H1 (cell line): ENCODE measurements around the gene TBC1D2. TPM values are rescaled to one million over a fixed set of nuclear protein-coding genes. Genes with fewer than 3 reads are reported as not detected.
A peak's percentile ranks its signal among the peaks of the same experiment; 100 is the strongest.

ENCODE experiments used
- CTCF ChIA-PET: fragments of 300-600 bp; sonication (Branson Sonifier 250); formaldehyde crosslinking; loops from one replicate; lab custom pipeline; 2021; ENCODE audit not compliant: partially characterized antibody; lab: Charles Lee
- POLR2A ChIA-PET: fragments of 300-600 bp; sonication (Branson Sonifier 250); formaldehyde crosslinking; loops from one replicate; lab custom pipeline; 2021; ENCODE audit warnings: inconsistent platforms; ENCODE audit not compliant: partially characterized antibody; lab: Charles Lee
- DNase-seq, 2 experiments: peaks; one replicate each; pipeline versions ENCODE4 v3.0.0 to v3.0.0-alpha.2; 2010 to 2022; ENCODE audit warnings: low spot score in 2 of 2, low read depth in 1 of 2, mixed read lengths in 1 of 2
- FAIRE-seq: peaks from 2 replicates; lab custom pipeline; 2011; peaks lifted over from hg19 to GRCh38; lab: Jason Lieb, UNC
- H2AFZ ChIP-seq: 2 replicates; pipeline ENCODE4 v1.8.1; 2012; ENCODE audit warnings: low read length, inconsistent platforms
- H2AK5ac ChIP-seq: 2 replicates; pipeline ENCODE4 v1.6.1; 2013; ENCODE audit warnings: low read depth, low read length
- H2BK120ac ChIP-seq: replicated peaks from 2 replicates; pipeline ENCODE3; 2013; ENCODE audit warnings: low read depth, low read length, inconsistent platforms
- H2BK12ac ChIP-seq: 2 replicates; pipeline ENCODE4 v1.6.1; 2013; ENCODE audit warnings: low read depth, low read length
- H2BK15ac ChIP-seq: 2 replicates; pipeline ENCODE4 v1.6.1; 2013; ENCODE audit warnings: low read length
- H2BK20ac ChIP-seq: 2 replicates; pipeline ENCODE4 v1.6.1; 2013; ENCODE audit warnings: low read length
- H2BK5ac ChIP-seq: 2 replicates; pipeline ENCODE4 v1.6.1; 2013; ENCODE audit warnings: low read depth, low read length
- H3K14ac ChIP-seq: 2 replicates; pipeline ENCODE4 v1.6.1; 2013; ENCODE audit warnings: inconsistent platforms; ENCODE audit not compliant: insufficient read length
- H3K18ac ChIP-seq: 2 replicates; pipeline ENCODE4 v1.6.1; 2013; ENCODE audit warnings: low read length; ENCODE audit errors: extremely low read depth
- H3K23ac ChIP-seq: 2 replicates; pipeline ENCODE4 v1.6.1; 2013; ENCODE audit warnings: inconsistent platforms; ENCODE audit not compliant: insufficient read length
- H3K23me2 ChIP-seq: 2 replicates; pipeline ENCODE4 v1.6.1; 2013; ENCODE audit warnings: low read depth, low read length
- H3K27ac ChIP-seq: 2 replicates; pipeline ENCODE4 v1.6.1; 2011; ENCODE audit warnings: low read depth, low read length, inconsistent platforms
- H3K27me3 ChIP-seq, 4 experiments: replicated peaks in 1 of 4; 1 replicate in 1 of 4; 2 replicates in 3 of 4; pipeline versions ENCODE4 v1.6.1 to v1.8.1; 2011 to 2013; ENCODE audit warnings: low read length in 3 of 4, mild to moderate bottlenecking in 3 of 4, inconsistent platforms in 2 of 4, mixed read lengths in 2 of 4, moderate library complexity in 1 of 4; ENCODE audit not compliant: control insufficient read depth in 3 of 4, insufficient read depth in 3 of 4; ENCODE audit errors: extremely low read depth in 1 of 4
- H3K36me3 ChIP-seq, 4 experiments: 2 replicates each; pipeline versions ENCODE4 v1.6.1 to v1.8.1; 2011 to 2013; ENCODE audit warnings: mild to moderate bottlenecking in 4 of 4, low read length in 3 of 4, moderate library complexity in 2 of 4, control low read depth in 1 of 4, inconsistent platforms in 1 of 4; ENCODE audit not compliant: insufficient read depth in 4 of 4, control insufficient read depth in 2 of 4
- H3K4ac ChIP-seq: replicated peaks from 2 replicates; pipeline ENCODE3; 2013; ENCODE audit warnings: low read length, low read depth, mixed read lengths, inconsistent platforms; ENCODE audit not compliant: insufficient read length
- H3K4me1 ChIP-seq, 4 experiments: replicated peaks in 1 of 4; 1 replicate in 1 of 4; 2 replicates in 3 of 4; pipeline versions ENCODE4 v1.6.1 to v1.8.1; 2011 to 2013; ENCODE audit warnings: low read length in 3 of 4, inconsistent platforms in 2 of 4, mixed read lengths in 1 of 4; ENCODE audit not compliant: insufficient read depth in 4 of 4, control insufficient read depth in 3 of 4
- H3K4me2 ChIP-seq, 2 experiments: 2 replicates each; pipeline versions ENCODE4 v1.6.1 to v1.8.1; 2011 to 2013; ENCODE audit warnings: low read depth in 2 of 2, low read length in 2 of 2, control low read depth in 1 of 2, inconsistent platforms in 1 of 2, mild to moderate bottlenecking in 1 of 2; ENCODE audit not compliant: insufficient read depth in 1 of 2
- H3K4me3 ChIP-seq, 4 experiments: fragments of 200-600, 300-600 bp in 1 of 4; sonication (generic), shearing (Covaris generic), sonication (Bioruptor Twin) in 1 of 4; 2 replicates each; pipeline versions ENCODE4 v1.5.1 to v1.8.1; 2011 to 2016; ENCODE audit warnings: low read length in 4 of 4, low read depth in 3 of 4, control low read depth in 2 of 4, inconsistent platforms in 2 of 4, mild to moderate bottlenecking in 2 of 4, mixed read lengths in 1 of 4, moderate library complexity in 1 of 4; ENCODE audit not compliant: insufficient read depth in 2 of 4; ENCODE audit errors: extremely low read depth in 1 of 4
- H3K56ac ChIP-seq: replicated peaks from 2 replicates; pipeline ENCODE3; 2013; ENCODE audit warnings: low read depth, mild to moderate bottlenecking, mixed read lengths, low read length, inconsistent platforms; ENCODE audit not compliant: insufficient read length
- H3K79me1 ChIP-seq: 2 replicates; pipeline ENCODE4 v1.6.1; 2013; ENCODE audit warnings: low read depth, low read length, control low read depth
- H3K79me2 ChIP-seq, 2 experiments: 2 replicates each; pipeline versions ENCODE4 v1.6.1 to v1.8.1; 2012 to 2013; ENCODE audit warnings: low read length in 2 of 2, mild to moderate bottlenecking in 2 of 2, inconsistent platforms in 1 of 2; ENCODE audit not compliant: insufficient read depth in 2 of 2, control insufficient read depth in 1 of 2
- H3K9ac ChIP-seq, 4 experiments: replicated peaks in 1 of 4; 1 replicate in 1 of 4; 2 replicates in 3 of 4; pipeline versions ENCODE4 v1.6.1 to v1.8.1; 2011 to 2013; ENCODE audit warnings: low read depth in 3 of 4, low read length in 3 of 4, control low read depth in 2 of 4, mild to moderate bottlenecking in 2 of 4, moderate library complexity in 2 of 4, inconsistent platforms in 1 of 4; ENCODE audit errors: extremely low read depth in 1 of 4
- H3K9me3 ChIP-seq, 2 experiments: 2 replicates each; pipeline versions ENCODE4 v1.6.1 to v1.8.1; 2012 to 2013; ENCODE audit warnings: mild to moderate bottlenecking in 2 of 2, moderate library complexity in 2 of 2, control low read depth in 1 of 2, inconsistent platforms in 1 of 2, low read depth in 1 of 2, low read length in 1 of 2, mixed read lengths in 1 of 2; ENCODE audit not compliant: insufficient read depth in 2 of 2
- H4K20me1 ChIP-seq, 2 experiments: replicated peaks in 1 of 2; 2 replicates each; pipeline versions ENCODE3 to v1.8.1; 2011 to 2013; ENCODE audit warnings: inconsistent platforms in 2 of 2, low read length in 2 of 2, mild to moderate bottlenecking in 1 of 2; ENCODE audit not compliant: insufficient read depth in 2 of 2, control insufficient read depth in 1 of 2
- H4K5ac ChIP-seq: 2 replicates; pipeline ENCODE4 v1.6.1; 2013; ENCODE audit warnings: low read length, low read depth, mixed read lengths, inconsistent platforms; ENCODE audit not compliant: insufficient read length
- H4K8ac ChIP-seq: 2 replicates; pipeline ENCODE4 v1.8.0; 2013; ENCODE audit warnings: mild to moderate bottlenecking, moderate library complexity, low read length, inconsistent platforms; ENCODE audit not compliant: insufficient read depth; ENCODE audit errors: extremely low read depth
- H4K91ac ChIP-seq: replicated peaks from 2 replicates; pipeline ENCODE3; 2013; ENCODE audit warnings: low read length, mixed read lengths, inconsistent platforms; ENCODE audit not compliant: insufficient read length
- ASH2L ChIP-seq: fragments of 200-600, 300-600 bp; sonication (generic); IDR thresholded peaks from one replicate; pipeline ENCODE4 v1.7.1; 2017; ENCODE audit warnings: low read length
- CHD2 ChIP-seq: IDR thresholded peaks from 2 replicates; pipeline ENCODE4 v1.6.1; 2012; ENCODE audit warnings: low read length, improper control_type of control experiment
- CREB1 ChIP-seq: IDR thresholded peaks from 2 replicates; pipeline ENCODE4 v1.6.1; 2012; ENCODE audit warnings: inconsistent platforms
- EGR1 ChIP-seq: IDR thresholded peaks from 2 replicates; pipeline ENCODE4 v1.6.1; 2011; ENCODE audit warnings: low read depth, low read length, borderline replicate concordance
- FOSL1 ChIP-seq: IDR thresholded peaks from 2 replicates; pipeline ENCODE4 v1.6.1; 2011; ENCODE audit warnings: mild to moderate bottlenecking, low read depth, low read length, moderate library complexity; ENCODE audit not compliant: insufficient read depth
- HDAC2 ChIP-seq, 2 experiments: fragments of 300-600 bp in 1 of 2; sonication (generic) in 1 of 2; IDR thresholded peaks; 2 replicates each; pipeline ENCODE4 v1.6.1; 2011 to 2012; ENCODE audit warnings: low read depth in 2 of 2, low read length in 2 of 2, mild to moderate bottlenecking in 2 of 2, moderate library complexity in 2 of 2, borderline replicate concordance in 1 of 2, inconsistent platforms in 1 of 2
- KDM1A ChIP-seq: fragments of 200-600, 300-600 bp; sonication (generic); IDR thresholded peaks from 2 replicates; pipeline ENCODE4 v1.7.1; 2016; ENCODE audit warnings: mild to moderate bottlenecking, low read length, borderline replicate concordance
- NANOG ChIP-seq: IDR thresholded peaks from 2 replicates; pipeline ENCODE4 v1.6.1; 2011; ENCODE audit warnings: low read length, low read depth, mild to moderate bottlenecking, inconsistent platforms; ENCODE audit not compliant: insufficient read depth, poor library complexity, severe bottlenecking
- PHF8 ChIP-seq: fragments of 200-600 bp; sonication (generic); conservative IDR thresholded peaks from 2 replicates; pipeline ENCODE4 v1.7.1; 2012; ENCODE audit warnings: low read depth, mild to moderate bottlenecking, inconsistent platforms, low read length, moderate library complexity
- SAP30 ChIP-seq: fragments of 300-600 bp; sonication (generic); IDR thresholded peaks from 2 replicates; pipeline ENCODE4 v1.7.1; 2012; ENCODE audit warnings: low read length, moderate library complexity, mild to moderate bottlenecking, inconsistent platforms; ENCODE audit not compliant: insufficient read depth, insufficient replicate concordance
- TAF1 ChIP-seq: IDR thresholded peaks from 2 replicates; pipeline ENCODE4 v1.6.1; 2011; ENCODE audit warnings: mild to moderate bottlenecking, low read depth, low read length
- WGBS, 2 experiments: shearing (Covaris generic) in 1 of 2; methylation state at CpG; one replicate each; pipeline versions ENCODE4 v1.1.6 to v1.1.7; 2013 to 2015; ENCODE audit warnings: low lambda C conversion rate in 2 of 2, mixed read lengths in 2 of 2, inconsistent platforms in 1 of 2, low coverage in 1 of 2, missing lambda C conversion rate in 1 of 2; ENCODE audit not compliant: insufficient replicate concordance in 2 of 2, insufficient coverage in 1 of 2, insufficient read length in 1 of 2; ENCODE audit errors: extremely low coverage in 1 of 2, missing lambda C conversion rate in 1 of 2; 5-methylcytosine and 5-hydroxymethylcytosine counted together
- polyA plus RNA-seq, 7 experiments: library from polyadenylated mRNA; depleted of rRNA in 3 of 7; stranded (reverse) in 5 of 7; unstranded in 2 of 7; fragments of >200 nt in 5 of 7; fragments of 200-250 nt in 2 of 7; gene quantifications; 1 replicate in 5 of 7; 2 replicates in 1 of 7; 4 replicates in 1 of 7; pipeline versions ENCODE4 v1.2.1 to v1.2.3, GENCODE V29; 2011 to 2013; ENCODE audit warnings: missing spikeins in 2 of 7, mixed read lengths in 2 of 7
- total RNA-seq: library from RNA; stranded (reverse); fragmentation: NEBNext Ultra II Directional; extraction: Animal tissue kit (Norgen Biotek cat#: 25700); gene quantifications from 2 replicates; pipeline ENCODE4 v1.2.1, GENCODE V29; 2021

The TBC1D2 gene
- total and polyA plus RNA-seq, 2 of the 8 experiments (the other 6 are each of a cell fraction or from before 2014, with no cell fraction given): 7.4 TPM

DNA sequence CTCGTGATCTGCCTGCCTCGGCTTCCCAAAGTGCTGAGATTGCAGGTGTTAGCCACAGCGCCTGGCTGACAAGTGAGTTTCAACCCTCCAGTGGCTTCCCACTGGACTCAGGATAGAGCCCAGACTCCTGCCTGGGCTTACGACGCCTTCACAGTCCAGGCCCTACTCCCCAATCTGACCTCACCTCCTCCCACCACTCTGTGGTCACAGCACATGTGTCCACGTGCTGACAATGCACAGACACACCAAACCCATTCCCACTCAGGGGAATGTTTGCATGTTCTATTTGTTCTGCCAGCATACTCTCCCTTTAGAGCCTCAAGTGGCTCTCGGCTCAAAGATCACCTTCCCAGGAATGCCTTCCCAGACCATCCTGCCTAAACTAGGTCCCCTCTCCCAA lies 105.3 kb downstream of the TBC1D2 start:
- TF ChIP-seq HDAC2 (IDR thresholded peaks at IDR 0.05; ENCODE audit: borderline replicate concordance in 1 of 2, low read depth in 2 of 2, low read length in 2 of 2) (no peak), EGR1 (no peak), TAF1 (no peak), SAP30 (no peak), CREB1 (no peak), PHF8 (no peak), ASH2L (no peak), CHD2 (no peak), KDM1A (no peak), FOSL1 (no peak), NANOG (no peak)
- CTCF ChIA-PET: interaction anchor here (0.9 to 1.4 kb wide), 4 partner anchors 20 to 42 kb away, joined by 3 read pairs; partner anchors contain the start of gene CORO2A
- H3K56ac ChIP-seq: no peak overlapping the region

More for the DNA sequence above, 105.3 kb downstream of the TBC1D2 start:
- Histone ChIP-seq H2BK20ac (no peak overlapping the region), H2AFZ (no peak overlapping the region), H3K36me3 (no peaks in the 10 kb centered on the region), H3K14ac (no peak overlapping the region), H3K4me1 (peaks cover 0 to 3% (median 0%) of the 10 kb centered on the region in 4 experiments; a peak in 2 of 7 replicates), H4K8ac (peak overlapping the region; percentile 4; the same call in 1 of the 2 replicates), H3K9ac (no peak overlapping the region), H3K27ac (no peak overlapping the region), H3K23me2 (no peaks in the 10 kb centered on the region), H3K4me3 (no peak overlapping the region), H3K27me3 (no peaks in the 10 kb centered on the region), H3K23ac (no peak overlapping the region), H4K91ac (no peak overlapping the region), H4K20me1 (peaks cover 0 to 1% of the 10 kb centered on the region in 2 experiments), H3K9me3 (no peaks in the 10 kb centered on the region), H2BK12ac (no peak overlapping the region), H3K79me1 (no peaks in the 10 kb centered on the region; the same call in 1 of the 2 replicates), H2BK5ac (no peak overlapping the region), H3K18ac (no peak overlapping the region), H4K5ac (no peak overlapping the region), H2BK120ac (no peak overlapping the region), H3K4ac (no peak overlapping the region), H2AK5ac (no peak overlapping the region), H3K4me2 (no peak overlapping the region), H3K79me2 (no peaks in the 10 kb centered on the region), H2BK15ac (no peak overlapping the region)
- POLR2A ChIA-PET: no interaction called here
- WGBS, 2 experiments: 91% methylated on average over 7 of the region's 7 CpGs; no CpG with 5 or more reads in 1 of the 2 experiments
- DNase-seq (no peak), FAIRE-seq (no peak)
